HEK293 (cell line): Measurements from ENCODE around the gene HOXB9.

Experiments used
- GLI4 ChIP-seq: fragments of 450-650 bp; formaldehyde crosslinking; IDR thresholded peaks from 2 replicates; pipeline ENCODE4 v1.5.1; 2016; ENCODE audit warnings: missing biosample characterization, missing genetic modification characterization
- HOXC10 ChIP-seq: sonication (generic); formaldehyde crosslinking; IDR thresholded peaks from 2 replicates; pipeline ENCODE4 v1.8.1; 2023; ENCODE audit warnings: mild to moderate bottlenecking, missing genetic modification reagents
- MEIS1 ChIP-seq: sonication (generic); formaldehyde crosslinking; IDR thresholded peaks from 2 replicates; pipeline ENCODE4 v1.8.1; 2022; ENCODE audit warnings: missing genetic modification reagents, mild to moderate bottlenecking, borderline replicate concordance
- OVOL3 ChIP-seq: fragments of 450-650 bp; formaldehyde crosslinking; IDR thresholded peaks from 2 replicates; pipeline ENCODE4 v1.5.1; 2016; ENCODE audit warnings: missing biosample characterization, missing genetic modification characterization
- SALL2 ChIP-seq: fragments of 450-650 bp; formaldehyde crosslinking; IDR thresholded peaks from 2 replicates; pipeline ENCODE4 v1.5.0; 2017; ENCODE audit warnings: missing biosample characterization, mild to moderate bottlenecking, missing genetic modification characterization, borderline replicate concordance
- SP2 ChIP-seq: fragments of 450-650 bp; formaldehyde crosslinking; IDR thresholded peaks from 2 replicates; pipeline ENCODE4 v1.5.1; 2016; ENCODE audit warnings: missing biosample characterization, missing genetic modification characterization
- ZNF10 ChIP-seq: fragments of 450-650 bp; formaldehyde crosslinking; IDR thresholded peaks from 2 replicates; pipeline ENCODE4 v1.5.1; 2017; ENCODE audit warnings: missing biosample characterization, missing genetic modification characterization
- ZNF138 ChIP-seq: fragments of 450-650 bp; formaldehyde crosslinking; IDR thresholded peaks from 2 replicates; pipeline ENCODE4 v1.5.1; 2016; ENCODE audit warnings: missing biosample characterization, missing genetic modification characterization, borderline replicate concordance
- ZNF19 ChIP-seq: fragments of 450-650 bp; formaldehyde crosslinking; IDR thresholded peaks from 2 replicates; pipeline ENCODE4; 2016; ENCODE audit warnings: missing biosample characterization, missing genetic modification characterization, low read depth
- ZNF2 ChIP-seq: fragments of 450-650 bp; formaldehyde crosslinking; IDR thresholded peaks from 2 replicates; pipeline ENCODE4 v1.5.1; 2016; ENCODE audit warnings: missing biosample characterization, missing genetic modification characterization
- ZNF24 ChIP-seq: fragments of 450-650 bp; formaldehyde crosslinking; IDR thresholded peaks from 2 replicates; pipeline ENCODE4 v1.5.1; 2016; ENCODE audit warnings: missing biosample characterization, missing genetic modification characterization
- ZNF354C ChIP-seq: fragments of 450-650 bp; formaldehyde crosslinking; IDR thresholded peaks from 2 replicates; pipeline ENCODE4 v1.5.1; 2016; ENCODE audit warnings: missing biosample characterization, missing genetic modification characterization, low read depth, borderline replicate concordance
- ZNF529 ChIP-seq: fragments of 450-650 bp; formaldehyde crosslinking; IDR thresholded peaks from 2 replicates; pipeline ENCODE4 v1.5.1; 2017; ENCODE audit warnings: missing genetic modification characterization, missing biosample characterization; ENCODE audit not compliant: insufficient replicate concordance
- ZNF585B ChIP-seq: fragments of 450-650 bp; formaldehyde crosslinking; IDR thresholded peaks from 2 replicates; pipeline ENCODE4 v1.5.1; 2016; ENCODE audit warnings: missing biosample characterization, missing genetic modification characterization
- ZNF623 ChIP-seq: fragments of 450-650 bp; formaldehyde crosslinking; IDR thresholded peaks from 2 replicates; pipeline ENCODE4 v1.5.1; 2016; ENCODE audit warnings: missing biosample characterization, missing genetic modification characterization
- ZNF670 ChIP-seq: fragments of 450-650 bp; formaldehyde crosslinking; IDR thresholded peaks from 2 replicates; pipeline ENCODE4 v1.5.1; 2016; ENCODE audit warnings: missing biosample characterization, missing genetic modification characterization, low read depth
- ZNF791 ChIP-seq: fragments of 450-650 bp; formaldehyde crosslinking; IDR thresholded peaks from 2 replicates; pipeline ENCODE4 v1.5.1; 2016; ENCODE audit warnings: missing biosample characterization, missing genetic modification characterization
- ZNF830 ChIP-seq: fragments of 450-650 bp; IDR thresholded peaks from 2 replicates; pipeline ENCODE4 v1.5.0; 2018; ENCODE audit warnings: missing biosample characterization, missing genetic modification characterization, low read depth, mild to moderate bottlenecking, moderate library complexity
- TF ChIP-seq, protein P1 (sequence below): fragments of 450-650 bp; formaldehyde crosslinking; IDR thresholded peaks from 2 replicates; pipeline ENCODE4 v1.5.1; 2016; ENCODE audit warnings: missing biosample characterization, missing genetic modification characterization, low read depth
- TF ChIP-seq, protein P2 (sequence below): fragments of 450-650 bp; formaldehyde crosslinking; IDR thresholded peaks from 2 replicates; pipeline ENCODE4 v1.5.1; 2016; ENCODE audit warnings: missing biosample characterization, missing genetic modification characterization
- TF ChIP-seq, protein P3 (sequence below): fragments of 450-650 bp; formaldehyde crosslinking; IDR thresholded peaks from 2 replicates; pipeline ENCODE4 v1.5.1; 2016; ENCODE audit warnings: missing biosample characterization, missing genetic modification characterization
- TF ChIP-seq, protein P4 (sequence below): fragments of 450-650 bp; IDR thresholded peaks from 2 replicates; pipeline ENCODE4 v1.5.1; 2018; ENCODE audit warnings: missing biosample characterization, mild to moderate bottlenecking, missing genetic modification characterization
- TF ChIP-seq, protein P5 (sequence below): fragments of 450-650 bp; formaldehyde crosslinking; IDR thresholded peaks from 2 replicates; pipeline ENCODE4 v1.5.1; 2016; ENCODE audit warnings: missing biosample characterization, missing genetic modification characterization
- TF ChIP-seq, protein P6 (sequence below): fragments of 450-650 bp; formaldehyde crosslinking; IDR thresholded peaks from 2 replicates; pipeline ENCODE4 v1.5.1; 2016; ENCODE audit warnings: missing biosample characterization, missing genetic modification characterization
- TF ChIP-seq, protein P7 (sequence below): fragments of 450-650 bp; formaldehyde crosslinking; IDR thresholded peaks from 2 replicates; pipeline ENCODE4 v1.5.1; 2016; ENCODE audit warnings: missing biosample characterization, missing genetic modification characterization

Gene HOXB9

DNA sequence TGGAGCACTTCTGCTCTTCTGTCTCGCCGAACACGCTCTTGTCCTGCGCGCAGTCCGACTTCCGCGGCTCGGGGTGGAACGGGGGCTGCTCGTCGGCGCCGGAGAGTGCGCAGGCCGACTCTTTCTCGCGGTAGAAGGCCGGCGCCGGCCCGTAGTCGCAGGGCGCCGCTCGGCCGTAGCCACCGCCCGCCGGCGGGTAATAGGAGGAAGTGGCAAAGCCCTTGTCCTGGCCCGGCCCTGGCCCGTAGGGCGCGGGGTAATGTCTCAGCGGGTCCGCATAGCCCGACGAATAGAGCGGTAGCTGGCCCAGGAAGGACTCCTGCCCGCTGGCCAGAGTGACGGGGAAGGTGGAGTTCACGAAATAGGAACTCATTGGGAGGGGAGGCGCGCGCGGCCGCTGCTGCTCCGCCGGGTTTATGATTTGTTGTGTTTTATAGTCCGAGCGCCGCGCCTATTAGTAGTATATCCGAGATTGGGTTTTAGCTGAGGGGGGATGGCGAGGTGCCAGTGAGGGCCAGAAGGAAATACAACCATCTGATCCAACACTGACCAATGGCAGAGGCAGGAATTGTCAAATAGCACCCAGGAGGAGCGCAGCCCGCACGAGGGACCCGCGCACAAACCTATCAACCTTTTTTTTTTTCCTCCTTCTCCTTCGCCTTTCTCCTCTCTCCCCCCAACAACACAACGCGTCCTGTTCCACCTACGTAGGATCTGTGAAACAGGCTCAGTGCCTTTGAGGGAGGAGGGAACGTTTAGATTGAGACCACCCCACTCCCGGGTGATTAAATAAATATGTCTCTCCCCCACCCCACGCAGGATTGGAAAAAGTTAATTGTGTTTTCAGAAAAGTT lies 28.2 kb downstream of the HOXB9 start (continued):
- TF ChIP-seq ZNF2 (tag by site-specific recombination) (peak; percentile 56), ZNF19 (tag by site-specific recombination) (no peak), ZNF138 (no peak), ZNF529 (tag by site-specific recombination) (no peak), ZNF791 (tag by site-specific recombination) (no peak), SP2 (tag by site-specific recombination) (peak; percentile 58), OVOL3 (tag by site-specific recombination) (no peak), ZNF670 (tag by site-specific recombination) (no peak), GLI4 (tag by site-specific recombination) (peak; percentile 61; the same call in 1 of the 2 replicates), ZNF830 (tag by site-specific recombination) (no peak), SALL2 (no peak), HOXC10 (no peak), ZNF623 (tag by site-specific recombination) (no peak), ZNF585B (tag by site-specific recombination) (no peak), ZNF24 (tag by site-specific recombination) (no peak), ZNF354C (tag by site-specific recombination) (no peak), ZNF10 (tag by site-specific recombination) (no peak), MEIS1 (CRISPR knock-in tag) (no peak)
- TF ChIP-seq, protein P1, sequence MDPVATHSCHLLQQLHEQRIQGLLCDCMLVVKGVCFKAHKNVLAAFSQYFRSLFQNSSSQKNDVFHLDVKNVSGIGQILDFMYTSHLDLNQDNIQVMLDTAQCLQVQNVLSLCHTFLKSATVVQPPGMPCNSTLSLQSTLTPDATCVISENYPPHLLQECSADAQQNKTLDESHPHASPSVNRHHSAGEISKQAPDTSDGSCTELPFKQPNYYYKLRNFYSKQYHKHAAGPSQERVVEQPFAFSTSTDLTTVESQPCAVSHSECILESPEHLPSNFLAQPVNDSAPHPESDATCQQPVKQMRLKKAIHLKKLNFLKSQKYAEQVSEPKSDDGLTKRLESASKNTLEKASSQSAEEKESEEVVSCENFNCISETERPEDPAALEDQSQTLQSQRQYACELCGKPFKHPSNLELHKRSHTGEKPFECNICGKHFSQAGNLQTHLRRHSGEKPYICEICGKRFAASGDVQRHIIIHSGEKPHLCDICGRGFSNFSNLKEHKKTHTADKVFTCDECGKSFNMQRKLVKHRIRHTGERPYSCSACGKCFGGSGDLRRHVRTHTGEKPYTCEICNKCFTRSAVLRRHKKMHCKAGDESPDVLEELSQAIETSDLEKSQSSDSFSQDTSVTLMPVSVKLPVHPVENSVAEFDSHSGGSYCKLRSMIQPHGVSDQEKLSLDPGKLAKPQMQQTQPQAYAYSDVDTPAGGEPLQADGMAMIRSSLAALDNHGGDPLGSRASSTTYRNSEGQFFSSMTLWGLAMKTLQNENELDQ, result no peak
- TF ChIP-seq, protein P2, sequence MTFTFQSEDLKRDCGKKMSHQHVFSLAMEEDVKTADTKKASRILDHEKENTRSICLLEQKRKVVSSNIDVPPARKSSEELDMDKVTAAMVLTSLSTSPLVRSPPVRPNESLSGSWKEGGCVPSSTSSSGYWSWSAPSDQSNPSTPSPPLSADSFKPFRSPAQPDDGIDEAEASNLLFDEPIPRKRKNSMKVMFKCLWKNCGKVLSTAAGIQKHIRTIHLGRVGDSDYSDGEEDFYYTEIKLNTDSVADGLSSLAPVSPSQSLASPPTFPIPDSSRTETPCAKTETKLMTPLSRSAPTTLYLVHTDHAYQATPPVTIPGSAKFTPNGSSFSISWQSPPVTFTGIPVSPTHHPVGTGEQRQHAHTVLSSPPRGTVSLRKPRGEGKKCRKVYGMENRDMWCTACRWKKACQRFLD (tag by site-specific recombination), result no peak
- TF ChIP-seq, protein P3, sequence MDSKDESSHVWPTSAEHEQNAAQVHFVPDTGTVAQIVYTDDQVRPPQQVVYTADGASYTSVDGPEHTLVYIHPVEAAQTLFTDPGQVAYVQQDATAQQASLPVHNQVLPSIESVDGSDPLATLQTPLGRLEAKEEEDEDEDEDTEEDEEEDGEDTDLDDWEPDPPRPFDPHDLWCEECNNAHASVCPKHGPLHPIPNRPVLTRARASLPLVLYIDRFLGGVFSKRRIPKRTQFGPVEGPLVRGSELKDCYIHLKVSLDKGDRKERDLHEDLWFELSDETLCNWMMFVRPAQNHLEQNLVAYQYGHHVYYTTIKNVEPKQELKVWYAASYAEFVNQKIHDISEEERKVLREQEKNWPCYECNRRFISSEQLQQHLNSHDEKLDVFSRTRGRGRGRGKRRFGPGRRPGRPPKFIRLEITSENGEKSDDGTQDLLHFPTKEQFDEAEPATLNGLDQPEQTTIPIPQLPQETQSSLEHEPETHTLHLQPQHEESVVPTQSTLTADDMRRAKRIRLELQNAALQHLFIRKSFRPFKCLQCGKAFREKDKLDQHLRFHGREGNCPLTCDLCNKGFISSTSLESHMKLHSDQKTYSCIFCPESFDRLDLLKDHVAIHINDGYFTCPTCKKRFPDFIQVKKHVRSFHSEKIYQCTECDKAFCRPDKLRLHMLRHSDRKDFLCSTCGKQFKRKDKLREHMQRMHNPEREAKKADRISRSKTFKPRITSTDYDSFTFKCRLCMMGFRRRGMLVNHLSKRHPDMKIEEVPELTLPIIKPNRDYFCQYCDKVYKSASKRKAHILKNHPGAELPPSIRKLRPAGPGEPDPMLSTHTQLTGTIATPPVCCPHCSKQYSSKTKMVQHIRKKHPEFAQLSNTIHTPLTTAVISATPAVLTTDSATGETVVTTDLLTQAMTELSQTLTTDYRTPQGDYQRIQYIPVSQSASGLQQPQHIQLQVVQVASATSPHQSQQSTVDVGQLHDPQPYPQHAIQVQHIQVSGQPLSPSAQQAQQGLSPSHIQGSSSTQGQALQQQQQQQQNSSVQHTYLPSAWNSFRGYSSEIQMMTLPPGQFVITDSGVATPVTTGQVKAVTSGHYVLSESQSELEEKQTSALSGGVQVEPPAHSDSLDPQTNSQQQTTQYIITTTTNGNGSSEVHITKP (tag by site-specific recombination), result peak; percentile 93
- TF ChIP-seq, protein P4, sequence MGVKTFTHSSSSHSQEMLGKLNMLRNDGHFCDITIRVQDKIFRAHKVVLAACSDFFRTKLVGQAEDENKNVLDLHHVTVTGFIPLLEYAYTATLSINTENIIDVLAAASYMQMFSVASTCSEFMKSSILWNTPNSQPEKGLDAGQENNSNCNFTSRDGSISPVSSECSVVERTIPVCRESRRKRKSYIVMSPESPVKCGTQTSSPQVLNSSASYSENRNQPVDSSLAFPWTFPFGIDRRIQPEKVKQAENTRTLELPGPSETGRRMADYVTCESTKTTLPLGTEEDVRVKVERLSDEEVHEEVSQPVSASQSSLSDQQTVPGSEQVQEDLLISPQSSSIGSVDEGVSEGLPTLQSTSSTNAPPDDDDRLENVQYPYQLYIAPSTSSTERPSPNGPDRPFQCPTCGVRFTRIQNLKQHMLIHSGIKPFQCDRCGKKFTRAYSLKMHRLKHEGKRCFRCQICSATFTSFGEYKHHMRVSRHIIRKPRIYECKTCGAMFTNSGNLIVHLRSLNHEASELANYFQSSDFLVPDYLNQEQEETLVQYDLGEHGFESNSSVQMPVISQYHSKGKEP (tag by site-specific recombination), result no peak
- TF ChIP-seq, protein P5, sequence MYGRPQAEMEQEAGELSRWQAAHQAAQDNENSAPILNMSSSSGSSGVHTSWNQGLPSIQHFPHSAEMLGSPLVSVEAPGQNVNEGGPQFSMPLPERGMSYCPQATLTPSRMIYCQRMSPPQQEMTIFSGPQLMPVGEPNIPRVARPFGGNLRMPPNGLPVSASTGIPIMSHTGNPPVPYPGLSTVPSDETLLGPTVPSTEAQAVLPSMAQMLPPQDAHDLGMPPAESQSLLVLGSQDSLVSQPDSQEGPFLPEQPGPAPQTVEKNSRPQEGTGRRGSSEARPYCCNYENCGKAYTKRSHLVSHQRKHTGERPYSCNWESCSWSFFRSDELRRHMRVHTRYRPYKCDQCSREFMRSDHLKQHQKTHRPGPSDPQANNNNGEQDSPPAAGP (tag by site-specific recombination), result peak; percentile 24; the same call in 1 of the 2 replicates
- TF ChIP-seq, protein P6, sequence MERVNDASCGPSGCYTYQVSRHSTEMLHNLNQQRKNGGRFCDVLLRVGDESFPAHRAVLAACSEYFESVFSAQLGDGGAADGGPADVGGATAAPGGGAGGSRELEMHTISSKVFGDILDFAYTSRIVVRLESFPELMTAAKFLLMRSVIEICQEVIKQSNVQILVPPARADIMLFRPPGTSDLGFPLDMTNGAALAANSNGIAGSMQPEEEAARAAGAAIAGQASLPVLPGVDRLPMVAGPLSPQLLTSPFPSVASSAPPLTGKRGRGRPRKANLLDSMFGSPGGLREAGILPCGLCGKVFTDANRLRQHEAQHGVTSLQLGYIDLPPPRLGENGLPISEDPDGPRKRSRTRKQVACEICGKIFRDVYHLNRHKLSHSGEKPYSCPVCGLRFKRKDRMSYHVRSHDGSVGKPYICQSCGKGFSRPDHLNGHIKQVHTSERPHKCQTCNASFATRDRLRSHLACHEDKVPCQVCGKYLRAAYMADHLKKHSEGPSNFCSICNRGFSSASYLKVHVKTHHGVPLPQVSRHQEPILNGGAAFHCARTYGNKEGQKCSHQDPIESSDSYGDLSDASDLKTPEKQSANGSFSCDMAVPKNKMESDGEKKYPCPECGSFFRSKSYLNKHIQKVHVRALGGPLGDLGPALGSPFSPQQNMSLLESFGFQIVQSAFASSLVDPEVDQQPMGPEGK, result peak; percentile 63
- TF ChIP-seq, protein P7, sequence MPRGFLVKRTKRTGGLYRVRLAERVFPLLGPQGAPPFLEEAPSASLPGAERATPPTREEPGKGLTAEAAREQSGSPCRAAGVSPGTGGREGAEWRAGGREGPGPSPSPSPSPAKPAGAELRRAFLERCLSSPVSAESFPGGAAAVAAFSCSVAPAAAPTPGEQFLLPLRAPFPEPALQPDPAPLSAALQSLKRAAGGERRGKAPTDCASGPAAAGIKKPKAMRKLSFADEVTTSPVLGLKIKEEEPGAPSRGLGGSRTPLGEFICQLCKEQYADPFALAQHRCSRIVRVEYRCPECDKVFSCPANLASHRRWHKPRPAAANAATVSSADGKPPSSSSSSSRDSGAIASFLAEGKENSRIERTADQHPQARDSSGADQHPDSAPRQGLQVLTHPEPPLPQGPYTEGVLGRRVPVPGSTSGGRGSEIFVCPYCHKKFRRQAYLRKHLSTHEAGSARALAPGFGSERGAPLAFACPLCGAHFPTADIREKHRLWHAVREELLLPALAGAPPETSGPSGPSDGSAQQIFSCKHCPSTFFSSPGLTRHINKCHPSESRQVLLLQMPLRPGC, result 0 out of 2 replicates have a peak, but pooled peaks have one; percentile 42
